ENCODE measurements around the gene CD19. TPM values are rescaled to one million over a fixed set of nuclear protein-coding genes. Genes with fewer than 3 reads are reported as not detected.
"Not testable (repeated sequence)": the region's sequence is repeated elsewhere in the genome, so short reads cannot be mapped to it uniquely, and the experiment has no call there.

The CD19 gene
- total RNA-seq: 1 to 10 TPM in 1 of 4 donors, under 1 TPM in 1, not detected in 2; 0.59 to 1.3 TPM

DNA sequence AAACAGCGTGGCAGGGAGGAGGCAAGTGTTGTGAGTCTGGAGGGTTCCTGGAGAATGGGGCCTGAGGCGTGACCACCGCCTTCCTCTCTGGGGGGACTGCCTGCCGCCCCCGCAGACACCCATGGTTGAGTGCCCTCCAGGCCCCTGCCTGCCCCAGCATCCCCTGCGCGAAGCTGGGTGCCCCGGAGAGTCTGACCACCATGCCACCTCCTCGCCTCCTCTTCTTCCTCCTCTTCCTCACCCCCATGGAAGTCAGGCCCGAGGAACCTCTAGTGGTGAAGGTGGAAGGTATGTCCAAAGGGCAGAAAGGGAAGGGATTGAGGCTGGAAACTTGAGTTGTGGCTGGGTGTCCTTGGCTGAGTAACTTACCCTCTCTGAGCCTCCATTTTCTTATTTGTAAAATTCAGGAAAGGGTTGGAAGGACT lies at the start of gene CD19:
Gene CD19 (plus strand): TSS at position 171 of the 425 bp plus-strand sequence. CDS start 30 bp downstream, at position 201.
- no peaks in the 10 kb centered on the region for H3K27me3 ChIP-seq
- H3K4me1 ChIP-seq: peaks cover 0 to 11% (median 0%) of the 10 kb centered on the region in 4 donors
- 89% methylated on average over 10 of the region's 10 CpGs for WGBS, 2 donors
- H3K27ac ChIP-seq: peak within 1 kb of the TSS in 1 of 4 donors; percentile 34
- no peak for DNase-seq (ENCODE audit: low spot score in 2 of 2)
- peak within 1 kb of the TSS in 1 of 4 donors; percentile 21 for H3K4me3 ChIP-seq
- TF ChIP-seq POLR2A (IDR thresholded peaks at IDR 0.05): no peak
- TF ChIP-seq EP300 (IDR thresholded peaks at IDR 0.05): no peak
- H3K9me3 ChIP-seq: no peaks in the 10 kb centered on the region
- no peaks in the 10 kb centered on the region for H3K36me3 ChIP-seq

DNA sequence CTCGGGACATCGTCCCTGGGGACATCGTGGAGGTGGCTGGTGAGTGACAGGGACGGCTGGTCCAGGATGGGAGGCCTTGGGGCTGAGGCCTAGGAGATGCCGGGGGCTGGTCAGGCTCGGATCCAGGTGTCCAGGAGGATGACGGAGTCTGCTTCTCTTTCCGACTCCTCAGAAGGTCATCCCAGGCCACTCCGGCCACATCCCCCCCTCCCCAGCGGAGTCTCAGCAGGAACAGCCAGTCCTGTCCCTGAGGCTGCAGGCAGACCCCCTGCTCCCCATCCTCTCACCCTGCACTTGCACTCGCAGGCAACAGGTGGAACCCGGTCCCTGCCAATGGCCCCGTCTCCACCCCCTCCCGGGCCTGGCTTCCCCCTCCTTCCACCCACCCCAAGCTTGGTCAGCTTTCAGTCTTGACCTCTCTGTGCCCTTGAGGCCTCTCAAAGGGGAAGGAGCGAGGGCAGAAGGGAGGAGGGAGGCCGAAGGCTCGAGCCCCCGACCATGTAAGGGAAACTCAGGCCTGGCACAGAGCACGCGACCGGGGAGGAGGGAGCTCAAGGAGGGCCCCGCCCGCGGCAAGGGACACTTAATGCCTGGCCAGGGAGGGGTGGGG lies 49.1 kb upstream of the CD19 start:
- DNase-seq (ENCODE audit: low spot score in 2 of 2): no peak
- Histone ChIP-seq H3K36me3 (no peaks in the 10 kb centered on the region), H3K4me1 (peaks cover 0 to 28% (median 11%) of the 10 kb centered on the region in 4 donors), H3K4me3 (no peak overlapping the region), H3K27ac (no peak overlapping the region), H3K27me3 (peaks cover 0 to 8% of the 10 kb centered on the region in 2 donors), H3K9me3 (no peaks in the 10 kb centered on the region)
- WGBS, 2 donors: 34 to 41% methylated on average over 19 to 24 of the region's 24 CpGs
- no peak for TF ChIP-seq CTCF (IDR thresholded peaks at IDR 0.05)
- no peak for TF ChIP-seq EP300 (IDR thresholded peaks at IDR 0.05)
- TF ChIP-seq POLR2A (IDR thresholded peaks at IDR 0.05): no peak

- Histone ChIP-seq H3K27ac (no peak overlapping the region), H3K36me3 (no peaks in the 10 kb centered on the region), H3K4me3 (no peak overlapping the region), H3K9me3 (no peaks in the 10 kb centered on the region), H3K4me1 (peaks cover 0 to 28% (median 11%) of the 10 kb centered on the region in 4 donors), H3K27me3 (peaks cover 0 to 8% of the 10 kb centered on the region in 2 donors)
- no peak for DNase-seq (ENCODE audit: low spot score in 2 of 2)
- WGBS, 2 donors: 63 to 69% methylated on average over 23 of the region's 25 CpGs
- TF ChIP-seq EP300 (IDR thresholded peaks at IDR 0.05): no peak
- TF ChIP-seq POLR2A (IDR thresholded peaks at IDR 0.05): no peak
- TF ChIP-seq CTCF (IDR thresholded peaks at IDR 0.05): no peak
Observed at GRCh38 chr16:28883221-28883996, 48.4 kb upstream of the CD19 start.

GRCh38 chr16:28884045-28884444 lies 47.7 kb upstream of the CD19 start:
- Histone ChIP-seq H3K9me3 (no peaks in the 10 kb centered on the region), H3K27me3 (peaks cover 0 to 8% of the 10 kb centered on the region in 2 donors), H3K36me3 (no peaks in the 10 kb centered on the region), H3K4me1 (peaks cover 0 to 25% (median 10%) of the 10 kb centered on the region in 4 donors), H3K27ac (no peak overlapping the region), H3K4me3 (no peak overlapping the region)
- WGBS, 2 donors: 92 to 94% methylated on average over 6 of the region's 6 CpGs
- TF ChIP-seq EP300 (IDR thresholded peaks at IDR 0.05) (no peak), CTCF (IDR thresholded peaks at IDR 0.05) (no peak), POLR2A (IDR thresholded peaks at IDR 0.05) (no peak)
- no peak for DNase-seq (ENCODE audit: low spot score in 2 of 2)

DNA sequence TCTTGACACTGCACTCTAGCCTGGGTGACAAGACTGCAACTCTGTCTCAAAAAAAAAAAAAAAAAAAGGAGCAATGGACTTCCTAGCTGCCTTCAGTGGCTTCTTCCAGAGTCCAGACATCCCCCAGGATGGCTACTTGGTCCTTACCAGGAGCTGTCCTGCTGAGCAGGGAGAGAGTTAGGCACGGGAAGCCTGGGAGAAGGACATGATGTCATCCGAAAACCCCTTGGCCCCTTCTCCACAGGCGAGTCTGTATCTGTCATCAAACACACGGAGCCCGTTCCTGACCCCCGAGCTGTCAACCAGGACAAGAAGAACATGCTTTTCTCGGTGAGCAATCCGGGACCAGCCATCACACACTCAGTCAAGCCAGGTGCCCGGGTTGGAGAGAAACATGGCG lies 44.8 kb upstream of the CD19 start:
- Histone ChIP-seq H3K4me3 (no peak overlapping the region), H3K9me3 (no peaks in the 10 kb centered on the region), H3K27ac (no peak overlapping the region), H3K27me3 (peaks cover 0 to 8% of the 10 kb centered on the region in 2 donors), H3K36me3 (no peaks in the 10 kb centered on the region), H3K4me1 (peaks cover 0 to 10% (median 0%) of the 10 kb centered on the region in 4 donors)
- 83 to 87% methylated on average over 10 of the region's 10 CpGs for WGBS, 2 donors
- no peak for DNase-seq (ENCODE audit: low spot score in 2 of 2)
- no peak for TF ChIP-seq EP300 (IDR thresholded peaks at IDR 0.05)
- TF ChIP-seq CTCF (IDR thresholded peaks at IDR 0.05): no peak
- TF ChIP-seq POLR2A (IDR thresholded peaks at IDR 0.05): no peak

- H3K4me1 ChIP-seq; H3K9me3 ChIP-seq; DNase-seq (ENCODE audit: low spot score in 2 of 2); H3K27me3 ChIP-seq; H3K27ac ChIP-seq; H3K4me3 ChIP-seq; H3K36me3 ChIP-seq: not testable (repeated sequence)
- 97% methylated on average over 5 of the region's 5 CpGs for WGBS, 2 donors
Observed at GRCh38 chr16:28890355-28890754, 41.4 kb upstream of the CD19 start.
